ENCODE measurements around the gene RWDD1.
A peak's percentile ranks its signal among the peaks of the same experiment; 100 is the strongest.
"Not testable (repeated sequence)": the region's sequence is repeated elsewhere in the genome, so short reads cannot be mapped to it uniquely, and the experiment has no call there.

Gene RWDD1

DNA sequence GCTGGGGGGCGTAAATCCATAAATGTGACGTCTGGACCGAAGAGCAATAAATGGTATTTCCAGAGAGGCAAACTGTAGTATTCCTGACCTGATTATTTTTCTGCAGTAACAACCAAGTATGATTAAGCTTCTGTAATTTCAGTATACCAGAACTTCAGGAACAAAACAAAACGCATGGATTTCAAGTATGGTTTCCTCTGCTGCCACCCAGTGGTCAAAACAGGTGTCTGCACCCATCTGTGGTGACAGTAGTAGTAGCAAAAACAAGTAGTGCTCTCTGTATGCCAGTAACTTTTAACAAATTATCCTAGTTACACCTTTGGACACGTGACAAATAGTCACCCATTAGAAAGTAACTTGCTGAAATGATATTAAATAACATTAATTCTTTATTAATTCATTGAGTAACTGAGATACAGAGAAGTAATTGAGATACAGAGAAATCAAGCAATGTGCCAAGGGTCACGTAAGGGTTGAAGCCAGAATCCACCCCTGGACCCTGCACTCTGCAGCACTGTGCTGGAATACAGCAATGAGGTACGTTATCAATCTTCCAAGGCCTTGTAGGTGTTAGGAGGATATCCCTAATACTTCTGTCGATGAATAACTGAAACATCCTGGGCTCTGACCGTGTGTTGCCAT, 9.8 kb upstream of the RWDD1 start:
- peak; percentile 76 for DNase-seq (ENCODE audit: low spot score)

DNA sequence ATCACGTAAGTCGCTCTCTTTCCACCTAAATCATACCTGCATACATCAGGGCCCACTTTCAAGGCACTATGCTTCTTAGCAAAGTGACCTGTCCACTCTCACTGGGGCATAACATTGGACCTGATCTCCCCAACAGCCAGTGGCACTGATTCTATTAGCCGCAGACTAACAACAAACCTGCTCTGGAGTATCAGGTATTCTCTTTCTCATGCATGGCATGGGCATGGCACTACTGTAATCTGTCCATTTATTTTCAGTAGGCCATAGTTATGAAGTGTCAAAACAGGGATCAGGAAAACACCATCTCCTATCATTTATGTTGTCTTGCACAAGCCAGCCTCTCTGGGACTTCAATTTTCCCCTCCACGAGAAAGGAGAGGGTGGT, 9.3 kb upstream of the RWDD1 start:
- no peak for DNase-seq (ENCODE audit: low spot score)

DNA sequence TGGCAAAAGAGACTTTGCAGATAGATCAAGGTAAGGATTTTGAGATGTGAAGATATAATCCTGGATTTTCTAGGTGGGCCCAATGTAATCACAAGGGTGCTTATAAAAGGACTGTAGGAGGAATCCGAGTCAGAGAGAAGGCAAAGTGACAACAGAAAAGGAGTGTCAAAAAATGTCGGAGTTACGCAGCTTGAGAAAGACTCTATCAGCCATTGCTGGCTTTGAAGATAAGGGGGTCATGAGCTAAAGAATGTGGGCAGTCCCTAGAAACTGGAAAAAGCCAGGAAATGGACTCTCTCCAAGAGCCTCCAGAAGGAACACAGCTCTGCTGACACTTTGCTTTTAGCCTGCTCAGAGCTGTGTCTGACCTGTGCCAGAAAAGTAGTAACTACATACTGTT, 8.7 kb upstream of the RWDD1 start:
- DNase-seq (ENCODE audit: low spot score): no peak

DNA sequence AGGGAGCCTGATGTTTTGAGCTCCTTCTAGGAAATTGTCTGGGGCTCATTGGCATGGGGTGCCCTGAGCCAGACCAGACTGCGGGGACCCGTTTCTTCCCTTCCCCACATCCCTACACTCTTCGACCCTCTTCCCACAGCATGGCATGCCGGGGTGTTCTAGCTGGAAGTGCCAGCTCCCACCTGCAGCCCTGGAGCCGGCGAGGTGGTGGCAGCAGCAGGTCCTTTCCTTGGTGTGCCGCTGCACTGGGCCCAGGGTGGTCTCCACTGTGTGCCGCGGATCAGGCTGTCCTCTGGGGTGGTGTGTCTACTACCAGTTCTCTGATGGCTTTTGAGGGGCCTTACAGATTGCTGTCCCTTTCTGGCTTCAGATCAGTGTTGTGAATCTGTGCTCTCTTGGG, 7.5 kb upstream of the RWDD1 start:
- DNase-seq (ENCODE audit: low spot score): no peak

DNA sequence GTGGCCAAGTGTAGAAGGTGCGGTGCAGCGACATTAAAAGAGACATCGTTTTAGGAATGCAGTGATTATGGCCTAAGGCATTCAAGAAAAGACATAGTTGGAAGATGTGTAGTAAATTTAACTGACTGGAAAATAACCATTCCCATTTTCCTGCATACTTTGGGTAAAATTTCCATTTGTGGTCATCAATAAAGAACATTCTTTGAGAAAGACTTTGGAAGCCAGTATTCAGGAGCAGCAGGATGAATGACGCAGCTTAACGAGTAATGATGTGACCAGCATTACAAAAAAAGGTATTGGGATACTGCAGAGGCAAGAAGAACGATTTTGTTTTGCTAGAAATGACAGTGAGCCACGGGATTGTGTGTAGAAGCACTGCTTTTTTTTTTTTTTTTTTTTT, 7.0 kb upstream of the RWDD1 start:
- DNase-seq (ENCODE audit: low spot score): no peak

DNA sequence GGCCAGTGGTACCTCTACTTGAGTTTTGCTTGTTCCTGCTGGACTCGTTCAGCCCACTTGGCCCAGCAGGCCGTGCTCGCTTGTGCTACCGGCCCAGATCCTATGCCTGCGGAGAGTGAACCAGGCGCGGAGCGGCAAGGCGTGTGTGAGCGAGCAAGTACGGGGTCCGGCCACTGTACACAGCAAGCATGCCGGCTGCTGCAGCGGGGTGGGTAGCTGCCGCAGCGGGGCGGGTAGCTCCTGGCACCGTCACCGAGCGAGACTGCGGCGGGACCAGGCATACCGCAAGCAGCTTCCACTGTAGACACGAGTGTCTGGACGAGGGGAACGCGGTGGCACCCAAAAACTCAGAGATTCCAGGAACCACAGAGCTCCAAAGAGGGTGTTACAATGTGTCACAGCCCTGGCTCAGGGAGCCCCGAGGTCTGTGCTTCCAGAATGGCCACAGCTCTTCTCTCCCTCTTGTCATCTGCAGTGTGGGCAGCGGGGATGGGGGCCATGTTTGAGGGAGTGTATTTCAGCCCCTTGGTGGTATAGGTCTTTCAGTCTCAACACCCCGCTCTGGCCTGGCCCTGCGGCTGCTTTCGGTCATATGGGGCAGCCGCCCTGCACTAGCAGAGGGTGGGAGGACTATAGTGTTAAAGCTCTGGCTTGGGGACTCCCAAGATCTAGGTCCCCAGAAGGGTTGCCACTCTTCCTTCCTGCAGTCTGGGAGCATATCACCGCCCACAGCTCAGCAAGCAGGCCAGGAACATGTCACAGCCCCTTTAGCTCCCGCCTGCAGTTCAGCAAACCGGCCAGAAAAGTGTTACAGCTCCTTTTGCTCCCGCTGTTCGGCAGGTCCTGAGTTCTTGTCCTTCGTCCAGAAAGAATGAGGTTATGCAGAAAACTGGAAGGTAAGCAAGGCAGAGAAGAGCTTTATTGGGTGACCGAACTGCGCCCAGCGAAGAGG, 6.1 kb upstream of the RWDD1 start:
- no peak for DNase-seq (ENCODE audit: low spot score)

DNA sequence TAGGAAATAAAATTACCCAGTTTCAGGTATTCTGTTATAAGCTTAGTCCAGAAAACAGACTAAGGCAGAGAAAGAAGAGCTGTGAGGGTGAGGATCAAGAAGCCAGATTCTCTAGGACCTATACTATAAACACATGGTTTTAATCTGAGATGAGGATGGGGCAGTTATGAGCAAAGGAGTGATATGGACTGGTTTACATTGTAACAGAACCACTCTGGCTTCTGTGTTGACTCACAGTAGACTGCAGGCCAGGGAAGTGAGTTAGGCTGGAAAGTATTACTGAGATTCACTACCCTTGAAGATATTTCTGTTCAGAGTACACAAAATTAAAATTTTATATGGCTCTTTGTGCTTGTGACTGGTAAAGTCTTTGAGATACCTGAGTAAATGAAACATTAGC, 3.2 kb upstream of the RWDD1 start:
- DNase-seq (ENCODE audit: low spot score): no peak

DNA sequence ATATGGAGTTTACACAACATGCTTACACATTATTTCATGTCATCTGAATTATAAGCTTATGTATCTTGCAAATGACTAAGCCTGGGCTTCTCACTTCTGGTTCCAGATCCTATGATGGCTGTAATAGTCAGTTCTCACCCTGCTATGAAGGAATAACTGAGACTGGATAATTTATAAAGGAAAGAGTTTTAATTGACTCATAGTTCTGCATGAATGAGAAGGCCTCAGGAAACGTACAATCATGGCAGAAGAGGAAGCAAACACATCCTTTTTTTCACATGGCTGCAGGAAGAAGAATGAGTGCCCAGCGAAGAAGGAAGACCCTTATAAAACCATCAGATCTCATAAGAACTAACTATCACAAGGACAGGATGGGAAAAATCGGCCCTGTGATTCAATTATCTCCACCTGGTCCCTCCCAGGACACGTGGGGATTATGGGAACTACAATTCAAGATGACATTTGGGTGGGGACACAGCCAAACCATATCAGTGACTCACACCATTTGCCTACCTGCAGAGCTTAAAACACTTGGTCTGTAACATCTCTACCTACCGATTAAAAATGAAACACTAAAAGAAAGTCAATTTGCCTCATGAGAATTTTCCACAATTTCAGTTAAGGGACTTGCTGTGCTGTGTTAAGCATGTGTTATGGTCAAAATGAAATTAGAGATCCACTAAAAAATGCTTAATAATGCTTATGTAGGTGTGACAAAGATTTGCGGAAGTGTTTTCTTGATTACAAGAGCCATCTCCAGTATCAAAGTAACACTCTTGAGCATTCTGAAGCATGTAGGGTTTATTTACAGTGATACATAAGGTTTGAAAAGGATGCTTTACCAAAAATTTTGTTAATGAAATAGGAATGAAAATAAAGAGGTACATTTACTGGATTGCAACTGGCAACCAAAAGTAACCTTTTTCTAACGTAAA, 2.2 kb upstream of the RWDD1 start:
- DNase-seq (ENCODE audit: low spot score): no peak

DNA sequence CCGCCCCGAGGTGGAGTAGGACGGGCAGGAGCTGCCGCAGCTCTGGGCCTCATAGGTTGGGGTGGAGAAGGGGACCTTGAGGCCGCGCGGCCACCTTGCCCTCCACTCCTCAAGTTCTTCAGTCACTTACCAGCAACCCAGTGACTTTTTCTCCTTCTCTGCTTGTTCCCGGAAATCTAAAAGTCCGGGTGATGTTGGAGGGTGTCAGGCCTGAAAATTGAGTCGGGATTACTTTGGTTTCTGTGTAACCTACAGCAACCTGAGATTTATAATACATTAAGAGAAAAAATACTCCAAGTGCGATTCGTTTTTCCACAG, 338 bp downstream of the RWDD1 start:
- no peak for DNase-seq (ENCODE audit: low spot score)

DNA sequence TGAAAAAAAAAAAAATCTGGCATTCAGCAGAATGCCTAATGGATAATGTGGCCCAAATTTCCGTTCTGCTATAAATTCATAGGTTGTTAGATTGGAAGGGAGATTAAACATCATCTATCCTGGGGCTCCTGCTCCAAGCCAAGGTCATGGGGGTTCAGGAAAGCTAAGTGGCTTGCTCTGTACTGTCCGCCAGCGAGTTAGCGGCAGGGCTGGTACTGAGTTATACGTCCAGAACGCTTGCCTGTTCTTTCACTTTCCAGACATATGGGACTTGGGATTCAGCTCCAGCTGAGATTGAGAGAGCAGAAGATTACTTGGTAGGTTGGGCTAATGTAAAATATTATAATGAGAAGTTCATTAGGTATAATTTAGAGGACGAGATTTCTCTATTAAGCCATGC, 858 bp downstream of the RWDD1 start:
- DNase-seq (ENCODE audit: low spot score): no peak

DNA sequence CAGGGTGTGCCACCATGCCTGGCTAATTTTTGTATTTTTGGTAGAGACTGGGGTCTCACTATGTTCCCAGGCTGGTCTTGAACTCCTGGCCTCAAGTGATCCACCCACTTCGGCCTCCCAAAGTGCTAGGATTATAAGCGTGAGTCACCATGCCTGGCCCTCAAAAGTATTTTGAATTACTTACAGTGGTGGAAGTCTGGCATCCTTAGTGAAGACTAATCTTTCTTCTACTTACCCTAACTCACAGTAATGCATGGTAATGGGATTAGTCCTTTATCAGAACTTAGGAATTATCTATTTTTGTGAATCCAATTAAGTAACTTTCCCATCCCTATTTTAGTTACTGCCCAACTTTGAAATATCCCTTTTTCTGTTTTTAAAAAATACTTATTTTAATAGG, 3.9 kb downstream of the RWDD1 start:
- DNase-seq (ENCODE audit: low spot score): no peak

DNA sequence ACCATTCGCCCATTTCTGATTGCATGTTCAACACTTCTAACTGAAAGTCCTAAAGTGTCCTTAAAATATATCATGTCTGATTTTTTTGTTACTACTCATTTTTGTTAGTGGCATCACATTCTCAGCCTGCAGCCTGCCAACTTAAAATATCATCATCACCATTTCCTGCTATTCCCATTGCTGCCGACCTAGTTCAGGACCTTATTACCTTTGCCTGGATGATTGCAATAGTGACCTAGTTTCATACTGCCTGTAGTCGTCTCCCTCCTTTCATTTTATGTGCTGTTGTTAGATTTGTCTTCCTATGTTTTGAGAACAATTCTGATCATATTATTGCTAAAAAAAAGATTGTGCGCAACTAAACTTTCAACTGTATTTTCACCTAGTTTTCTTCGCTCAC, 6.2 kb downstream of the RWDD1 start:
- DNase-seq (ENCODE audit: low spot score): no peak

DNA sequence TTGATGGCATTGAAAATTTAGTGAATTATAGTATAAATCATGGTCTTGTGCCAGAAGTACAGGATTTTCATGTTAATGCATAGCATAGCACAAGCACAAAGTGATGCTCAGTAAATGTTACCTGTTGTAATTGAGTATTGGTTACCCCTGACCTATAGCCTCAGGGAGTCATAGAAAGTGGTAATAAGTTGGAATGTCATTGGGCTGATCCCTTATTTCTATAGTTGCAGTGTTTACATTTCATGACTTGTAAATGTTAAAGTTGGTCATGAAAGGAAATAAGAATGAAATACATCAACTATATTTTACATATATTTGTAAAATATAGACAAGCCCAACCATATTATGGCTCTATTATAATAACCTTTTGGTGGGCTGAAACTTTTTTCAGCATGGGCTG, 7.0 kb downstream of the RWDD1 start:
- no peak for DNase-seq (ENCODE audit: low spot score)

DNA sequence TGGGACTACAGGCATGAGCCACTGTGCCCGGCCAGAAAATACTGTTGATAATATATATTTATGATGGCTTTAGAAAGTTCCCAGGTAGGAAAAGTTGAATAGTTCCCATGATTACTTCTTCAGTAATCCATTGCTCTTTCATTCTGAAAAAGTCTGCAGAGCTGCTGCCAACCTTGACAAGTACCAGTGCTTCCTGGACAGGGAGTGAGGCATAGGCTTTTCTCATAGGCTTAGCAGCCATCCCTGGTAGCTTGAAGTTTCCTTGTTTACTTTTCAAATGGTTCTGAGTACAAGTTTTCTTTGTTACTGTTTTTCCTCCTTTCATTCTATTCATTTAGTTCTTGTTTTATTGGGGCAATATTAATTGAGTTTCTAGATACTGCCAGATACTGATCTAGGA, 7.8 kb downstream of the RWDD1 start:
- DNase-seq (ENCODE audit: low spot score): no peak

DNA sequence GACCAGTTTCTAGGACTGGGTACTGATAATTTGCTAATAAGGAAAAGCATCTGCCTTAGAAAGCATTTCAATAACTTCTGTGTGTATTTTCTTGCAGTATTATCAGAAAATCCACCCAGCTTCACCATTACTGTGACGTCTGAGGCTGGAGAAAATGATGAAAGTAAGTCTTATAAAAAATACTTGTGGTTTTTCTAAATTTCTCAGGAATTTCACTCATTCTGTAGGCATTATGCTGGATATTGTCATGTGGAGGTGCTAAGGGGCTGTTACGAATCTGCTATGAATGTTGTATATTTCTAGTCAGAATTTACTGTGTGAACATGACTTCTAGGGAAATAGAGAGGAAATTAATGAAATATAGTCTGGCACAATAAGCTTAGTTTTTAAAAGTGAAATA, 8.9 kb downstream of the RWDD1 start:
- DNase-seq (ENCODE audit: low spot score): no peak

DNA sequence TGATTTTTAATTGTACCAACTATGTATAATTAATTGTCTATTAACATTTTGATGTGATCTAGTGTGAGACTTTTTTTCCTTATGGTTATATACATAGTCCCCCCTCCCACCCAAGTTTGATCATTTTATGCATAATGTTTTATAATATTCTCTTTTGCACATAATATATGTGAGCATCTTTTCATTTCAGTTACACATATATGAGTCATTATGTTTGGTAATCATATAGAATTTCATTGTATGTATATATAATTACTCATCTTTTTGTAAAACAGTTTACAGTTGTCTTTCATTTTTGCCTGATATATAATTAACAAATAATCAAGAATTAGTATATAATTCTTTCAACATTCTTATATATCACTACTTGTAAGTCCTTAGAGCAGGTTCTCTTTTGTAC, 15.0 kb downstream of the RWDD1 start:
- DNase-seq (ENCODE audit: low spot score): no peak

DNA sequence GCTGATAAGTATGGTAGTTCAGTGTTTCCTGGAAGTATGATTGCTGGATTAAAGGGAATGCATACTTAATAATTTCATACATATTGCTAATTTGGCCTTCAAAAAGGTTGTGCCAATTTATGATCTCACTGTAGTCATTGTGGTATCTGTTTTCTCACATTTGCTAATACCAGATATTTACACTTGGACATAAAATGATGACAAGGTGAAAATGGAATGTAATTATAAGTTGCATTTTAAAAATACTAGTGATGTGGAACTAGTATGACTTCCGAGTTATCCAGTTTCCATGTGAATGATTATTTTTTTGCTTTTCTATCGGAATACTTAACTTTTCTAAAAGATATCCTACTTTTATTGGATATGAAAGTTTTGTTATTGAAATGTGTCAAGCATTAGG, 15.4 kb downstream of the RWDD1 start:
- no peak for DNase-seq (ENCODE audit: low spot score)

DNA sequence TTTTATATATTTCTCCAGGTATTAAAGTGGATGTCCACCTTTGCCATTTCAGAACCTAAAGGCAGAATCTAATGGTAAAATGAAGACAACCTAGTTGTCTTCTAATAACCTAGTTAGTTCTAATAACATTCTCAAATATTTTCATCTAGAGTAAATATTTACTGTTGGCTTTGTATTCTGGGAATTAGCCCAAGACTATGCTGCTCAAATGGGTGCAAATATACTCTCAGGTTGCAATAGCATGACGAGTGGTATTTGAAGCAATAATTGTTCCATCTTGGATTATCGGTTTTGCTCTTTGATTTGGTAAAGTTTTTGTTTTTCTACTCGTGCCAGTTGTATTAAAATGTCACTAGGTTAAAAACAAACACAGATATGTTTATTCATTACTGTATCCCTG, 23.9 kb downstream of the RWDD1 start:
- no peak for DNase-seq (ENCODE audit: low spot score)

DNA sequence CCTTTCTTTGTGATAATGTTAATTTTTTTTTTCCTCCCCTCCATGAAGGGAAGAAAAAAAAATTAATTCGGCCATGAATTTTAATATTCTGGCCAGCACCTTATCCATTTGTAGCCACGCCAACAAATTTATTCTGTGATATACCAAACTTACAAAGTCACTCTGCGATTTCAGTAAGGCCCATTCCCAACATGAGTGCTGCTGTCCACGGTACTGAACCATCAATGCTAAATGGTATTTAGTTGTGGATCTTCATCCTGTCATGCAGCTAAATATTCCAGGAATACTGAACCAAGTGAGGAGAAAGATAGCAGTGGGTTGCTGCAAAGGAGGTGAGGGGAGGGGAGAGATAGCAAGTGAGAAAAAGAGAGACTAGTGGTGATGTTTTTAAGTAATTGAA, 25.5 kb downstream of the RWDD1 start:
- no peak for DNase-seq (ENCODE audit: low spot score)

DNA sequence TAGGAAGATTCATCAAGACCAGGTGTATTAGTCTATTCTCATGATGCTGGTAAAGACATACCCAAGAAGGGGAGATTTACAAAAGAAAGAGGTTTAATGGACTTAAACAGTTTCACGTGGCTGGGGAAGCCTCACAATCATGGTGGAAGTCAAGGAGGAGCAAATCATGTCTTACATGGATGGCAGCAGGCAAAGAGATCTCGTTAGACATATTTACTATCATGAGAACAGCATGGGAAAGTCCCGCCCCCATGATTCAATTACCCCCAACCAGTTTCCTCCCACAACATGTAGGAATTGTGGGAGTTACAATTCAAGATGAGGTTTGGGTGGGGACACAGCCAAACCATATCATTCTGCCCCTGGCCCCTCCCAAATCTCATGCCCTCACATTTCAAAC, 32.6 kb downstream of the RWDD1 start:
- not testable (repeated sequence) for DNase-seq (ENCODE audit: low spot score)

DNA sequence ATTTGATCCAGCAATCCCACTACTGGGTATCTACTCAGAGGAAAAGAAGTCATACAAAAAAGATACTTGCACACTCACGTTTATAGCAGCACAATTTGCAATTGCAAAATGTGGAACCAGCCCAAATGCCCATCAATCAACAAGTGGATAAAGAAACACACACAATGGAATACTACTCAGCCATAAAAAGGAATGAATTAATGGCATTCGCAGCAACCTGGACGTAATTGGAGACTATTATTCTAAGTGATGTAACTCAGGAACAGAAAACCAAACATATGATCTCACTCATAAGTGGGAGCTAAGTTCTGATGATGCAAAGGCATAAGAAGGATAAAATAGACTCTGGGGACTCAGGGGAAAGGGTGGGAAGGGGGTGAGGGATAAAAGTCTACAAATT, 33.6 kb downstream of the RWDD1 start:
- DNase-seq (ENCODE audit: low spot score): not testable (repeated sequence)

DNA sequence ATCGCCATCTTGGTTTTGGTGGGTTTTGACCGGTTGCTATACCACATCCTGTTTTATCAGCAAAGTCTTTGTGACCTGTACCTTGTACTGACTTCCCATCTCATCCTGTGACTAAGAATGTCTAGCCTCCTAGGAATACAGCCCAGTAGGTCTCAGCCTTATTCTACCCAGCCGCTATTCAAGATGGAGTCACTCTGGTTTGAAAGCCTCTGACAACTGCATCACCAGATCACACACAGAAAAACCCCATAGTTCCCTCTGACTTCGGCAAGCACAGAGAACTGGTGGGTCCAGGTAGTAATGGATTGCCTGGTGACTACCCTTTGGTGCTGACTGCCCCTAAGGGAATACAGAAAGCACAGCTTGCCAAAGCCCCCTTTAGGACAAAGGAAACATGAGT, 34.6 kb downstream of the RWDD1 start:
- DNase-seq (ENCODE audit: low spot score): no peak

DNA sequence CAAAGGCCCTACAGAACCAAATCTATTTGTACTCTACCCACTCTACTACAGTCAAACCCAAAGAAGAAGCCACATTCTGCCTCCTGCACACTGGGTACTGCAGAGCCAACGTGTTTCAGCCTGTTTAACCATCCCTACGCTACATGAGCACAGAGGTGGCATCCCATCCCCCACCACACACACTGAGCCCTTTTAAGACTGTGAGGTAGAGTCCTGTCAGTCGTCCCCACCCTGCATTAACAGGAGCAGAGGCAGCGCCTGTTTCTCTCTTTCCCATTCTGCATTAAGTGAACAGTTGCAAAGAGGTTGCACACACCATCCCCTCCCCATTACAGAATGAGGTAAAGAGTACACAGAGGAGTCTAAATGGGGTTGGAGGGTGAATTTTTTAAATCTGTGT, 39.8 kb downstream of the RWDD1 start:
- no peak for DNase-seq (ENCODE audit: low spot score)

Measured in CD4-positive, alpha-beta T cell treated with Interleukin-15 for 4 hours (primary cell).